ENCODE measurements around the gene ZBTB4. TPM values are rescaled to one million over a fixed set of nuclear protein-coding genes. Genes with fewer than 3 reads are reported as not detected.
A peak's percentile ranks its signal among the peaks of the same experiment; 100 is the strongest.

ZBTB4 gene
- total RNA-seq, 6 donors from 2014 or later = 54.4 to 90.1 (median 74.2) TPM

GRCh38 chr17:7468804-7469389, 10.5 kb downstream of the ZBTB4 start:
- peaks cover 0 to 23% (median 13%) of the 10 kb centered on the region in 4 donors for H3K36me3 ChIP-seq
- no peak for DNase-seq
- H3K4me3 ChIP-seq = no peak overlapping the region
- WGBS, 2 donors = 71 to 72% methylated on average over 12 of the region's 12 CpGs
- peak overlapping the region; percentile 5 to 52 (median 48) for H3K27ac ChIP-seq
- H3K9me3 ChIP-seq = no peaks in the 10 kb centered on the region
- H3K4me1 ChIP-seq = peaks cover 25 to 58% (median 41%) of the 10 kb centered on the region in 4 donors
- H3K27me3 ChIP-seq = no peaks in the 10 kb centered on the region
- TF ChIP-seq EP300 (IDR thresholded peaks at IDR 0.05) (no peak), CTCF (IDR thresholded peaks at IDR 0.05) (no peak), POLR2AphosphoS5 (IDR thresholded peaks at IDR 0.05) (no peak), POLR2A (IDR thresholded peaks at IDR 0.05) (no peak)
- no peak for ATAC-seq (ENCODE audit: low FRiP score in 2 of 2)

GRCh38 chr17:7468290-7468689, 11.1 kb downstream of the ZBTB4 start:
- TF ChIP-seq POLR2A (IDR thresholded peaks at IDR 0.05) (no peak), POLR2AphosphoS5 (IDR thresholded peaks at IDR 0.05) (no peak), CTCF (IDR thresholded peaks at IDR 0.05) (no peak), EP300 (IDR thresholded peaks at IDR 0.05) (no peak)
- Histone ChIP-seq H3K27me3 (no peaks in the 10 kb centered on the region), H3K9me3 (no peaks in the 10 kb centered on the region), H3K4me1 (peaks cover 25 to 52% (median 41%) of the 10 kb centered on the region in 4 donors), H3K36me3 (peaks cover 0 to 28% (median 19%) of the 10 kb centered on the region in 4 donors), H3K27ac (no peak overlapping the region), H3K4me3 (no peak overlapping the region)
- DNase-seq (no peak), ATAC-seq (ENCODE audit: low FRiP score in 2 of 2) (no peak)
- WGBS, 2 donors = 88 to 98% methylated on average over 11 of the region's 11 CpGs

GRCh38 chr17:7467498-7467897, 11.9 kb downstream of the ZBTB4 start:
- Histone ChIP-seq H3K27ac (peak overlapping the region; percentile 61 to 75 (median 71)), H3K4me1 (peaks cover 25 to 49% (median 41%) of the 10 kb centered on the region in 4 donors)
- ATAC-seq (ENCODE audit: low FRiP score in 2 of 2) = no peak

GRCh38 chr17:7466639-7467341, 12.6 kb downstream of the ZBTB4 start:
- Histone ChIP-seq H3K27me3 (no peaks in the 10 kb centered on the region), H3K36me3 (peaks cover 4 to 40% (median 31%) of the 10 kb centered on the region in 4 donors), H3K4me3 (no peak overlapping the region), H3K4me1 (peaks cover 25 to 42% (median 36%) of the 10 kb centered on the region in 4 donors), H3K27ac (peak overlapping the region; percentile 61 to 75 (median 71)), H3K9me3 (no peaks in the 10 kb centered on the region)
- WGBS, 2 donors = 65 to 79% methylated on average over 16 of the region's 16 CpGs
- TF ChIP-seq POLR2A (IDR thresholded peaks at IDR 0.05) (peak in 1 of 4 donors; percentile 3), EP300 (IDR thresholded peaks at IDR 0.05) (no peak), POLR2AphosphoS5 (IDR thresholded peaks at IDR 0.05) (peak in 1 of 2 donors; percentile 52), CTCF (IDR thresholded peaks at IDR 0.05) (no peak)
- peak; percentile 9 to 58 for ATAC-seq (ENCODE audit: low FRiP score in 2 of 2)
- DNase-seq = peak in 1 of 2 donors; percentile 58

More at GRCh38 chr17:7467498-7467897, 11.9 kb downstream of the ZBTB4 start:
- Histone ChIP-seq H3K36me3 (peaks cover 2 to 36% (median 27%) of the 10 kb centered on the region in 4 donors), H3K27me3 (no peaks in the 10 kb centered on the region), H3K9me3 (no peaks in the 10 kb centered on the region), H3K4me3 (no peak overlapping the region)
- WGBS, 2 donors = 83 to 88% methylated on average over 2 to 3 of the region's 3 CpGs
- no peak for DNase-seq
- TF ChIP-seq EP300 (IDR thresholded peaks at IDR 0.05) (no peak), CTCF (IDR thresholded peaks at IDR 0.05) (no peak), POLR2A (IDR thresholded peaks at IDR 0.05) (no peak), POLR2AphosphoS5 (IDR thresholded peaks at IDR 0.05) (no peak)
